ENCODE results near the gene CCT6B.
"Not testable (repeated sequence)": the region's sequence is repeated elsewhere in the genome, so short reads cannot be mapped to it uniquely, and the experiment has no call there.

CCT6B gene

GRCh38 chr17:34961093-34961911 lies at the start of gene CCT6B, which contains the start of gene ZNF830:
CCT6B (minus strand) TSS chr17:34961460; CDS start chr17:34961393, 67 bp downstream.
ZNF830 (plus strand) TSS chr17:34961540; CDS start chr17:34961567, 27 bp downstream.
- in situ Hi-C loops (cut with MboI; ENCODE audit: low sequenced_read_pairs): no loop called here

GRCh38 chr17:35010093-35010492 lies 48.8 kb upstream of the CCT6B start:
- in situ Hi-C loops (cut with MboI; ENCODE audit: low sequenced_read_pairs): no loop called here

DNA sequence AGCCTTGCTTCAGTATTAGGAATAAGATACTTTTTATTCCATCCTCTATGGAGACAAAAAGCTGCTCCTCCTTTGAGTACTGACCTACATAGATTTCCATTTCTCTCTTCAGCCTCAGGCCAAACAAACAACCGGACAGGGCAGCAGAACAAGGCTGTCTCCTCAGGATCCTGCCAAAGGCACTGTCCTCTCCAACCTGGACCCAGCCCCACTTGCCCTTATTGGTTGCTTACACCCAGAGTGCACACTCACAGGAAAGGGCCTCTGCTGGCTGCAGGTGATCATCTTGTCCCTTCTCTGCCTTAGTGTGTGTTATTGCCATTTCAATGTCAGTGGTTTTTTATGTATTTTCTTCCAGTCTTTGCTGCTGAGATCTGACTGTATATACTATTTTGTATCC lies 45.7 kb upstream of the CCT6B start:
- in situ Hi-C loops (cut with MboI; ENCODE audit: low sequenced_read_pairs): no loop called here

DNA sequence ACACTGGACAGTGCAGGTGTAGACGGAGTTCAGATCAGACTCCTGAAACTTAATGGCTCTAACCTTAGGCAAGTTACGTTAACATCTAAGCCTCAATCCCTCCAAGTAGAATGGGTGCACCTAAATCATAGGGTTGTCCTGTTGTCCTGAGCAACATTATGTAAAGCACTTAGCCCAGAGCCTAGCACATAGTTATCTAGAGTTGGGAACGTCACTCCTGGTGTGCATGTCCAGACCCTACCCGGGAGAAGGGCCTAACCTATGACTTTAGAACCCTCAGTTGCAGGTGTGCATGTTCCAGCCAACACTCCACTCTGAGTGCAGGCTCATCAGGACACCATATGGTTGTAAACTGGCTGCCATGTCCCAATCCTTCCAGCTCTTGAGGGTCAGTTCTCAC lies 45.1 kb upstream of the CCT6B start:
- in situ Hi-C loops (cut with MboI; ENCODE audit: low sequenced_read_pairs): no loop called here

GRCh38 chr17:35003778-35004177 lies 42.5 kb upstream of the CCT6B start:
- in situ Hi-C loops (cut with MboI; ENCODE audit: low sequenced_read_pairs): no loop called here

GRCh38 chr17:35002876-35003551 lies 41.8 kb upstream of the CCT6B start:
- in situ Hi-C loops (cut with MboI; ENCODE audit: low sequenced_read_pairs): no loop called here

DNA sequence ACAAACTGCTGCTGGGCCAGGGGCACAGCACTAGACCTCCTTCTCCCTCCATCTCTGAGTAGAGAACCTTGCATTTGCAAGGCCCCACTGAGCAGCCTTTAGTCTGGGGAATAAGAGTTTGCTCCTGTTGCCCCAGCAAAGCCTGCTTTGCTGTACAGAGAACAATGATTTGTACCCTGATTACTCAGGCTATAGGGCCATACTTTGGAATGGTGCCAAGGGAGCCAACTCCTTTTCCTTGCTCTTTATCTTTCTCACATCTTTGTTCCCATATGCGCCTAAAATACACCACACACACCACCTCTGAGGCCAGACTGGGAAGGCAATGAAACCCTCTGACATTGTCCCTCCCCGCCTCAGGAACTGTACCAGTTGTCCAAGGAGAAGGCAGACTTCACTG lies 40.3 kb upstream of the CCT6B start:
- in situ Hi-C loops (cut with MboI; ENCODE audit: low sequenced_read_pairs): no loop called here

GRCh38 chr17:35000965-35001364 lies 39.7 kb upstream of the CCT6B start:
- in situ Hi-C loops (cut with MboI; ENCODE audit: low sequenced_read_pairs): not testable (repeated sequence)

GRCh38 chr17:34999456-34999855 lies 38.2 kb upstream of the CCT6B start:
- in situ Hi-C loops (cut with MboI; ENCODE audit: low sequenced_read_pairs): loop anchor here (10.0 kb wide), 1 partner anchor 115 kb away; the partner anchor contains the start of gene RAD51D

- in situ Hi-C loops (cut with MboI; ENCODE audit: low sequenced_read_pairs): loop anchor here (10.0 kb wide), 1 partner anchor 117 kb away; the partner anchor contains the start of gene RAD51D
Observed at GRCh38 chr17:34998205-34998604, 36.9 kb upstream of the CCT6B start.

- in situ Hi-C loops (cut with MboI; ENCODE audit: low sequenced_read_pairs): loop anchor here (10.0 kb wide), 1 partner anchor 117 kb away; the partner anchor contains the start of gene RAD51D
Observed at GRCh38 chr17:34997355-34997862, 36.1 kb upstream of the CCT6B start.

GRCh38 chr17:34996422-34997285 lies 35.4 kb upstream of the CCT6B start:
- in situ Hi-C loops (cut with MboI; ENCODE audit: low sequenced_read_pairs): loop anchor here (10.0 kb wide), 1 partner anchor 118 kb away; the partner anchor contains the start of gene RAD51D

GRCh38 chr17:34993031-34993430 lies 31.8 kb upstream of the CCT6B start:
- in situ Hi-C loops (cut with MboI; ENCODE audit: low sequenced_read_pairs): loop anchor here (10.0 kb wide), 1 partner anchor 122 kb away; the partner anchor contains the start of gene RAD51D

GRCh38 chr17:34991606-34992005 lies 30.3 kb upstream of the CCT6B start:
- in situ Hi-C loops (cut with MboI; ENCODE audit: low sequenced_read_pairs): loop anchor here (10.0 kb wide), 1 partner anchor 123 kb away; the partner anchor contains the start of gene RAD51D

DNA sequence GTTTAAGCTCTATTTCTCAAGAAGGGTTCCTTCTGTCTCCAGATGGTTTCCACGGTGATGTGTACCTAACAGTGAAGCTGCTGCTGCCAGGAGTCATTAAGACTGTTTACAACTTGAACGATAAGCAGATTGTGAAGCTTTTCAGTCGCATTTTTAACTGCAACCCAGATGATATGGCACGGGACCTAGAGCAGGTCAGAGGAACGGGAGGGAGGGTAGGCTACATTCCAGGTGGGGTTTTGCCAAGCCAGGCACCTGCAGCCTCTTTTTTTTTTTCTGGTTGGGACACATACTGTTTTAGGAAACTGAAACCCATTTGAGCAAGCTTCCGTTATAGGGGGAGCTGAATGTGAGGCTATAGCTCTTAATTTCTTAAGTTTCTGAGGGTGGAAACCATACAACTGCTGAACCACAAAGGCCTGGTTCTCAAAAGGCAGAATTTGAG lies 29.7 kb upstream of the CCT6B start:
- in situ Hi-C loops (cut with MboI; ENCODE audit: low sequenced_read_pairs): loop anchor here (10.0 kb wide), 1 partner anchor 124 kb away; the partner anchor contains the start of gene RAD51D

DNA sequence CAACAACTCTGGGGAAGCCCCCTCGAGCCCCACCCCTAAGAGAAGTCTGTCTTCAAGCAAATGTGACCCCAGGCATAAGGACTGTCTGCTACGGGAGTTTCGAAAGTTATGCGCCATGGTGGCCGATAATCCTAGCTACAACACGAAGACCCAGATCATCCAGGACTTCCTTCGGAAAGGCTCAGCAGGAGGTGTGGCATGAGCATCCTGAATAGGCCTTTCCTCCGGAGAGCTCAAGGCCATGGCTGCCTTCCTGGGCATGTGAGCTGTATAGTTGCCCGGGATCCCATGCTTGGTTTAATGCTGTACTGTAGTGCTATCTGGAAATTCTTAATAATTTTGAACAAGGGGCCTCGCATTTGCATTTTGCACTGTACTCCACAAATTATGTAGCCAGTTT lies 28.2 kb upstream of the CCT6B start:
- in situ Hi-C loops (cut with MboI; ENCODE audit: low sequenced_read_pairs): no loop called here

DNA sequence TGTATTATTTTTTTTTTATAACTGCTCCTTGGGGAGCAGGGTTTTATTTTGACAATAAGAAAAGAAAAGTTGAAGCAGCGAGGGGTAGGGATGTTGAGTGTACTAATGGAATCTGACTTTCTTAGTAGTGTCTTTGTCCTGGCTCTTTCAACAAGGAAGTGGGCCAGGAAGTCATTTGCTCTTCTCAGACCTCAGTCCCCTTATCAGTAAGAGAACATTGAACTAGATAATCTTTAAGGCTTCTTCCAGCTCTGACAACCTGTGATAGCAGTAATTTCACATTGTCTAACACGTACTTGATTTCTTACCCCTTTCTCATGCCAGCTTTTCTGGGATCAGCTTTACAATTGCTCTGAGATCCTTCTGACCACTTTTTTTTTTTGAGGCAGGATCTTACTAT lies 27.4 kb upstream of the CCT6B start:
- in situ Hi-C loops (cut with MboI; ENCODE audit: low sequenced_read_pairs): no loop called here

GRCh38 chr17:34987232-34987631 lies 26.0 kb upstream of the CCT6B start:
- in situ Hi-C loops (cut with MboI; ENCODE audit: low sequenced_read_pairs): no loop called here

DNA sequence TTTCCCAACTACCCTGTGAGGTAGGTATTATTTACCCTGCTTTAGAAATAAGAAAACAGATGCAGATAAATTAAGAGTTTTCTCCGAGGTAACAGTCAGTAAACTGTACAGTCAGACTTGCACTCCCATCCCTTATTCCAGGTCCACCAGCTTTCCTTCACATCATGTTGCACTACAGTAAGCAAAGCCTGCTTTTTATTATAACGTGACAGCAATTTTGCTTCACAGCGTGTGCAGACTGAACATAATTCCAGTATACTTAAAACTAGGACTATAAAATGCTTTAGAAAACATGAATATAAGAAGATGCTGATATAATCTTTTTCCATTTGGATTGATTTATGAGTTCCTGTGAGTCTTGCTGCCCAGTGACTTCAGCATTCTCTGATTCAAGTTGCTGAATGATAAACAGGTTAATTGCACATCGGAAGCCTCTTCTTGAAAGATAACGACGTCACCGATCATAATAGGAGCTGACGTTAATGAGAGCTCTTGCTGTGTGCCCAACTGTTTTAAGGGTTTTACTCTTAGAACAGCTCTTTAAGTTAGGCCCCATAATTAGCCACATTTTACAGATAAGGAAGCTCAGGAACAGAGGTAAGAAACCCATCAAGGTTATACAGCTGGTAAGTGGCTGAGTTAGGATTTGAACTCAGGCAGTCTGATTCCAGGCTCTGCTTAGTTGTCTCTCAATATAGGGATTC lies 20.4 kb upstream of the CCT6B start:
- in situ Hi-C loops (cut with MboI; ENCODE audit: low sequenced_read_pairs): no loop called here

Measured in HL-60/S4 (cell line).